Activated T-cell treated with anti-CD3 and anti-CD28 coated beads, Interleukin-2, amount 50 U/mL, for 24 hours (primary cell): ENCODE data around the gene COX19.
"Not testable (repeated sequence)": the region's sequence is repeated elsewhere in the genome, so short reads cannot be mapped to it uniquely, and the experiment has no call there.

Experiments
- DNase-seq: peaks from one replicate; pipeline ENCODE4 v3.0.0-alpha.2; 2020
- H3K27ac Mint-ChIP-seq: 2 replicates; pipeline ENCODE4 v1.8.0; 2020; ENCODE audit warnings: mild to moderate bottlenecking, mixed read lengths
- H3K27me3 Mint-ChIP-seq: 2 replicates; pipeline ENCODE4 v1.8.0; 2020; ENCODE audit warnings: mixed read lengths
- H3K36me3 Mint-ChIP-seq: 2 replicates; pipeline ENCODE4 v1.8.0; 2020; ENCODE audit warnings: low read depth, mixed read lengths
- H3K4me1 Mint-ChIP-seq: 2 replicates; pipeline ENCODE4 v1.8.0; 2020; ENCODE audit warnings: low read depth, mixed read lengths
- H3K4me3 Mint-ChIP-seq: 2 replicates; pipeline ENCODE4 v1.8.0; 2020; ENCODE audit warnings: mild to moderate bottlenecking, moderate library complexity, mixed read lengths
- H3K9me3 Mint-ChIP-seq: 2 replicates; pipeline ENCODE4 v1.8.0; 2020; ENCODE audit warnings: mixed read lengths

The COX19 gene

GRCh38 chr7:968205-969105 is 6.9 kb downstream of the COX19 start:
- H3K4me3 Mint-ChIP-seq, result no peak overlapping the region
- H3K9me3 Mint-ChIP-seq, result no peaks in the 10 kb centered on the region
- peaks cover 67% of the 10 kb centered on the region for H3K36me3 Mint-ChIP-seq
- peaks cover 45% of the 10 kb centered on the region for H3K4me1 Mint-ChIP-seq
- DNase-seq, result no peak
- H3K27me3 Mint-ChIP-seq, result peaks cover 5% of the 10 kb centered on the region
- H3K27ac Mint-ChIP-seq, result no peak overlapping the region

- DNase-seq, result no peak
- Mint-ChIP-seq H3K27ac (no peak overlapping the region), H3K36me3 (peaks cover 58% of the 10 kb centered on the region), H3K4me3 (no peak overlapping the region), H3K27me3 (peaks cover 6% of the 10 kb centered on the region), H3K4me1 (peaks cover 37% of the 10 kb centered on the region), H3K9me3 (no peaks in the 10 kb centered on the region)
Measured at GRCh38 chr7:967361-968082, 7.8 kb downstream of the COX19 start.

- H3K27ac Mint-ChIP-seq, result no peak overlapping the region
- H3K4me3 Mint-ChIP-seq, result no peak overlapping the region
Measured at GRCh38 chr7:966291-967069, 8.9 kb downstream of the COX19 start.

GRCh38 chr7:964401-965231 is 10.7 kb downstream of the COX19 start:
- no peak for DNase-seq
- H3K36me3 Mint-ChIP-seq, result peaks cover 34% of the 10 kb centered on the region
- no peaks in the 10 kb centered on the region for H3K9me3 Mint-ChIP-seq
- H3K27me3 Mint-ChIP-seq, result peaks cover 10% of the 10 kb centered on the region
- H3K27ac Mint-ChIP-seq, result no peak overlapping the region
- H3K4me3 Mint-ChIP-seq, result no peak overlapping the region
- H3K4me1 Mint-ChIP-seq, result peaks cover 22% of the 10 kb centered on the region

More at GRCh38 chr7:966291-967069, 8.9 kb downstream of the COX19 start:
- Mint-ChIP-seq H3K27me3 (peaks cover 10% of the 10 kb centered on the region), H3K36me3 (peaks cover 49% of the 10 kb centered on the region), H3K4me1 (peaks cover 29% of the 10 kb centered on the region), H3K9me3 (no peaks in the 10 kb centered on the region)
- DNase-seq, result no peak

- H3K4me1 Mint-ChIP-seq, result peaks cover 22% of the 10 kb centered on the region
- H3K27ac Mint-ChIP-seq, result peak overlapping the region; percentile 9
- DNase-seq, result no peak
Measured at GRCh38 chr7:963236-964078, 11.9 kb downstream of the COX19 start.

GRCh38 chr7:962401-963081 is 12.8 kb downstream of the COX19 start:
- no peak overlapping the region for H3K27ac Mint-ChIP-seq
- no peaks in the 10 kb centered on the region for H3K9me3 Mint-ChIP-seq
- H3K4me1 Mint-ChIP-seq, result peaks cover 22% of the 10 kb centered on the region
- no peak overlapping the region for H3K4me3 Mint-ChIP-seq
- DNase-seq, result no peak
- peaks cover 10% of the 10 kb centered on the region for H3K27me3 Mint-ChIP-seq
- peaks cover 13% of the 10 kb centered on the region for H3K36me3 Mint-ChIP-seq

More at GRCh38 chr7:963236-964078, 11.9 kb downstream of the COX19 start:
- no peaks in the 10 kb centered on the region for H3K9me3 Mint-ChIP-seq
- H3K36me3 Mint-ChIP-seq, result peaks cover 23% of the 10 kb centered on the region
- H3K27me3 Mint-ChIP-seq, result peaks cover 10% of the 10 kb centered on the region
- no peak overlapping the region for H3K4me3 Mint-ChIP-seq

GRCh38 chr7:961546-962400 is 13.6 kb downstream of the COX19 start:
- H3K4me3 Mint-ChIP-seq, result no peak overlapping the region
- peaks cover 10% of the 10 kb centered on the region for H3K27me3 Mint-ChIP-seq
- peaks cover 6% of the 10 kb centered on the region for H3K36me3 Mint-ChIP-seq
- H3K9me3 Mint-ChIP-seq, result no peaks in the 10 kb centered on the region
- no peak overlapping the region for H3K27ac Mint-ChIP-seq
- peaks cover 22% of the 10 kb centered on the region for H3K4me1 Mint-ChIP-seq
- DNase-seq, result no peak

GRCh38 chr7:960972-961371 is 14.4 kb downstream of the COX19 start:
- peaks cover 18% of the 10 kb centered on the region for H3K4me1 Mint-ChIP-seq
- not testable (repeated sequence) for H3K9me3 Mint-ChIP-seq, DNase-seq, H3K36me3 Mint-ChIP-seq, H3K27ac Mint-ChIP-seq, H3K4me3 Mint-ChIP-seq
- peaks cover 12% of the 10 kb centered on the region for H3K27me3 Mint-ChIP-seq

- no peak for DNase-seq
- H3K27me3 Mint-ChIP-seq, result peaks cover 15% of the 10 kb centered on the region
- H3K4me1 Mint-ChIP-seq, result peaks cover 18% of the 10 kb centered on the region
- no peaks in the 10 kb centered on the region for H3K36me3 Mint-ChIP-seq
- H3K27ac Mint-ChIP-seq, result no peak overlapping the region
- H3K9me3 Mint-ChIP-seq, result no peaks in the 10 kb centered on the region
- H3K4me3 Mint-ChIP-seq, result no peak overlapping the region
Measured at GRCh38 chr7:960269-960871, 15.0 kb downstream of the COX19 start.

GRCh38 chr7:959740-960139 is 15.6 kb downstream of the COX19 start:
- not testable (repeated sequence) for H3K36me3 Mint-ChIP-seq, H3K4me3 Mint-ChIP-seq, H3K27ac Mint-ChIP-seq, H3K9me3 Mint-ChIP-seq, DNase-seq
- Mint-ChIP-seq H3K4me1 (peaks cover 15% of the 10 kb centered on the region), H3K27me3 (peaks cover 18% of the 10 kb centered on the region)

GRCh38 chr7:959271-959670 is 16.1 kb downstream of the COX19 start:
- no peaks in the 10 kb centered on the region for H3K9me3 Mint-ChIP-seq
- no peak overlapping the region for H3K27ac Mint-ChIP-seq
- DNase-seq, result no peak
- H3K36me3 Mint-ChIP-seq, result no peaks in the 10 kb centered on the region
- H3K4me1 Mint-ChIP-seq, result peaks cover 10% of the 10 kb centered on the region
- H3K27me3 Mint-ChIP-seq, result peaks cover 16% of the 10 kb centered on the region
- no peak overlapping the region for H3K4me3 Mint-ChIP-seq
